Activated CD8-positive, alpha-beta memory T cell treated with anti-CD3 and anti-CD28 coated beads for 24 hours (primary cell): ENCODE results near the gene MFNG.

Source experiments
- DNase-seq: peaks from one replicate; pipeline ENCODE4 v3.0.0-alpha.2; 2020

MFNG gene

DNA sequence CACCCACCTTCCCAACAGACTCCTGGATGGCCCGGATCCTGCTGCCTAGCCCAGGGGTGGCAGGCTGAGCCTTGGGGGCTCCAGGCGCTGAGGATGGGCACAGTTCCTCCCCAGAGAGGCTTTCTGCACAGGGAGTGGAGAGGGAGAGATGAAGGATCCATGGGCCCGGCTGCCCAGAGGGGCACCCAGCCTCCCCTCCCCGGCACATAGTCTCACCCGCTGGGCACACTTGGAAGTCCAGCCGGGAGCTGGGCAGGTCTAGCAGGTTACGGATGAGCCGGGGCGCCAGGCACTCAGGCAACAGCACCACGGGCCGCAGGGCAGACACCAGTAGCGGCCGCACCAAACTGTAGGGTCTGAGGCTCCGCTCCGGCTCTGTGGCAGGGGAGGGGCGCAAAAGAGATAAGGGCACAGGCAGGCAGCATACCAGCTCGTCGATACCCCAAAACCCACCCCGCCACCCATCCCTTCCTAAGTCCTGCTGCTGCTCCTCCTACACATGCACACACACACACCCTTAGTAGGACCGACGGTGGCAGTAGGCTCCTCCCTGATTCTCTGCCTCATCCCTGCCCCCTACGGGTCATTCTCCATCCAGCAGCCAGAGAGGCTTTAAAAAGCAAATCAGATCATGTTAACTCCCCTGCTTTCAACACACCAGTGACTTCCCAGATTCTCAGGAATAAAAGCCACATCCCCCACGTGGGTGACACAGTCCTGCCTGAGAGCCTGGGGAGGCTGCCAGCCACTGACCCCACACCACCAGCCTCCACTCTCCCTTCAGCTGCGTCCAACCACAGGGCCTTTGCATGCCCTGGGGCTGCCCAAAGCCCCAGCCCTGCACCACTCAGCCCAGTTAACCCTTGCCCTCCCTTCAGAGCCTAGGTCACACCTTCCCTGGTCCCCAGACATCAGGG lies 6.5 kb upstream of the MFNG start:
- DNase-seq: peak; percentile 75

GRCh38 chr22:37491559-37492427 lies 5.6 kb upstream of the MFNG start:
- DNase-seq: no peak

- DNase-seq: no peak
These were observed 4.9 kb upstream of the MFNG start for GRCh38 chr22:37491106-37491505.

DNA sequence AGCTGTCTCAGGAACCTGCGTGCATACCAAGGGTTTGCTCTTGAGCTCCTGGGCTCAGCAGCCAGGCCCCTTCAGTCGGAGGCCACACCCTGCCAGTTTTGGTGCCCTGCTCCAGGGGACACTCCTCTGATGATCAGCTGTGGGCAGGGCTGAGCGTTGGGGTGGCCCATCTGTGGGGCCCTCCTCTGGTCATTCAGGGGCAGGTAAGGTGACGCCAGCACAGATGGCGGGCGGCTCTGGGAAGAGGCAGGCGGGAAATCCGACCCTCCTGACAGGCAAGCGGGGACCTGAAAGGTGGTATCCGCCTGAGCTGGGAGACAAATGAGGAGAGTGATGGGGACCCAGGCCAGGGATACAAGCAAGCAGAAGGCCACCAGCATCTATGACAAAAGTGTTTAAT lies 3.8 kb upstream of the MFNG start:
- DNase-seq: no peak

DNA sequence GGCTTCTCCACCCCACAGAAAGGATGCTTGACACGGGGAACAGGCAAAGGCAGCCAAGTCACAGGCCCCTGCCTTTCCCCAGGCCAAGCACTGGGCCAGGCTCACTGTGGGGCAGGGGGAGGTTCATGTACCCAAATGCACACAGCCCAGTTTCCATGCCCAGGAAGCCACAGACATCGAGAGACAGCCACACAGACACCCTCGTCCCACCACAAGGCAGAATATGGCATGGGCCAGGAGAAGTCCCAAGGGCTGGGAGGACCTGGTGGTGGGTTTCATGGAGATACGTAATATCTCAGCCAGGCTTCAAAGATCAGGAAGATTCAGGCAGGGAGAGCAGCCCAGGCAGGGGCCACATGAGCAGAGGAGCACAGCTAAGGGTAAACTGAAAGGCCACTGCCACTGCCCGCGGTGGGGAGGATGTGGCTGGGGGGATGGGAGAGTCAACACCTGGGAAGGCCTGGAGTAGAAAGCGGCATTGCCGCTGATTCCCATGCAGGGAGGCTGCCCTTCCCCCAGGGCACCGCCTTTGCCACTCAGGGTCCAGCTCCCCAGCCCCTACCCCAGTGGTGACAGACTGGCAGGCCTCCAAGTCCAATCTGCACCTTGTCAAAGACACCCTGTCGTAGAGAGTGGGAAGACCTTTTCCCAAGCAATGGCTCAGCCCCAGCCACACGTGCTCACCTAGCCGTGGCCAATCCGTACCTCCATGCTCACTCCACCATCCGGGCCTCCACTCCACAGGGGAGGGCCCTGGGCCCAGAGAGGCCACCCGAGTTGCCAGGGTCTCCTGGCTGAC lies 2.4 kb upstream of the MFNG start:
- DNase-seq: no peak

GRCh38 chr22:37487571-37487970 lies 1.4 kb upstream of the MFNG start:
- DNase-seq: no peak

GRCh38 chr22:37487129-37487528 lies 945 bp upstream of the MFNG start:
- no peak for DNase-seq

DNA sequence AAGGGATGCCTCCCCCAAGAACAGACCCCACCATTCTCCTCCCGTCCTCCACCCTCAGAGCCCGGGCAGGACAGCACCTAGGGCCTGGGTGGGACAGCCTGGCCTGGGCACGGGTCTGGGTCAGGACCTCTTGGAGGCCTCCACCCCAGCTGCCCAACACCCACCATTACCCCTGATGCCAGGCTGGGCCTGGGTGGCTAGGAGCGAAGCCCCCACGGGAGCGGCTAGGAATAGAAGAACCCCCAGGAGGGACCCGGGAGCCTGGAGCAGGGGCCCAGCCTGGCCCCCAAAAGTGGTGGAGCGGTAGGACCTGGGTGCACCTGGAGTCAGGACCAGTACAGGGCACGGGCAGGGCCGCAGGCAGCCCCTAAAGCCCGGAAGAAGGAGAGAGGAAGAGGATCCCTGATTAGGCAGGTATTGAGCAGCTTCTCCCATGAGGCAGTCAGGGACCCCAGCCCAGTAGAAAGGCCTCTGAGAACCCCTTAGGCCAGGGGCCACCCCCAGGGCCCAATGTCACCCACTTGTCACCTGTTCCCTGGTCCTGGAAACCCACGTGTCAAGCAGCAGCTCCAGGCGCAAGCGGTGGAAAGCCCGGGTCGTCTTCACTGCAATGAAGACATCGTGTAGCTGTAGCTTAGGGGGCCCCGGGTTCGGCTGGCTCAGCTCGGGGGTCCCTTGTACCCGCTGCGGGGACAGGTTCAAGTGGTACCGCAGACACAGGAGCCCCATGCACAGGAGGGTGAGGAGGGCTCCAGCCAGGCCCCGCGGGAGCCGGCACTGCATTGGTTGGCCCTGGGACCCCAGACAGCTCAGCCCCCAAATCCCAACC lies 575 bp downstream of the MFNG start:
- DNase-seq: peak; percentile 81

DNA sequence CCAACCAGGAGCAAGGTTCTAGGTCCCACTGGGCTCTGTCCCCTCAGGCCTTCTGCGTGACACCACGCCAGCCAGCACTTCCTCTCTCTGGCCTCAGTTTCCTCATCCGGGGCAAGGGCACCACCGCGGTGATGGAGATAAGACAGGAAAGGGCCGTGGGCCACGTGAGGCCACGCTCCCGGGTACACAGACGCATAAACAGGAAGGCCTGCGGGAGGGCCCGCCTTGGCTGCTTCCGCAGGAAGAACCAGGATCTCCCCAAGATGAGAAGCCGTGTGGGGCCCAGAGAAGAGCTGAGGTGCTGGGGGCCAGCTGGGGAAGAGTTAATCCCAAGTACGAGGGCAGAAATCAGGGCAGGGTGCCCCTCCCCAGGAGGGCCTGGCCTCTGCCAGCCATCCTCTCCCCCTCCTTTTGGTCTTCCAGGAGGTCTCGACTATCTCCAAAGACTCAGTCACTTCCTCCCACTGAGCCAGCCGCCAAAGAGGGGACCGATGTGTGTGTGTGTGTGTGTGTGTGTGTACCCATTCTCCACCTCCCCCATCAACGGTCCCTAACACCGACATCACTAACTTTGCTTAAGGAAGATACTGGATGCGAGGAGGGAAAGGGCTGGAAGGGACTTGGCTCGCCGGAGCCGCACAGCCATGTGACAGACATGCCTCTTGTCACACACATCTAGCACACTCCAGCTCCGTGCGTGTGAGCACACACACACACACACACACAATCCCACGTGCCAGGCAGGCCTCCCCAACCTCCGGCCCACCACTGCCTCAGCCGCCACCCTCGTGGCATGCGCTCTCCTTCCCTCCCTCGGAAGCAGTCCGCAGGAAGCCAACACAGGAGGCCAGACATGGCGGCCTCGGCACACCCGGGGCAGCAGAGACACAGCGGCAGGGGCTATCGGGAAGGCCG lies 1.4 kb downstream of the MFNG start:
- peak; percentile 91 for DNase-seq

GRCh38 chr22:37483050-37483449 lies 3.1 kb downstream of the MFNG start:
- no peak for DNase-seq

- no peak for DNase-seq
These were observed 3.9 kb downstream of the MFNG start for GRCh38 chr22:37482244-37482643.

DNA sequence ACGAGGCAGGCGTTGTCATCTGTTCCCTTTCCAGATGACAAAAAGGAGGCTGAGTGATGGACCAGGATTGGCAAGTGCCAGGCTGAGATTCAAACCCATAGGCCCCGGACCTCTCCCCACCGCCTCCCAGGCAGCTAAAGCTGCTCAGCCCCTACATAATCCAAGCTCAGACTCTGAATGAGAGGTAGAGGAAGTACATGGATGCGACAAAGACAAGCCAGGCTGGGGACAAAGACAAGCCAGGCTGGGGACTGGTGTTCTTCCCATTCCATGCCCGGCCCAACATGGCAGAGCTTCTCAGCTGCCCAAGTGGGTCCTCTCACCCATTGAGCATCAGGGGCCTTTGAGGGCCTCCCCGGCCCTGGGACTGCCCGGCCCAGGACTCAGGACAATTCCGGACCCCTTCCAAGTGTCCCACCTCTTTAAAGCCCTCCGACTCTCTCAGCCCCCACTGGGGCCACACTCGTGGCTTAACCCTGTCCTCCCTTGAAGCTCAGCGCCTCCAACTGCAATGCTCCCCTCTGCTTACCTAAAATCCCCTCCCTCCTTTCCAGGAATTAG lies 4.8 kb downstream of the MFNG start:
- no peak for DNase-seq

DNA sequence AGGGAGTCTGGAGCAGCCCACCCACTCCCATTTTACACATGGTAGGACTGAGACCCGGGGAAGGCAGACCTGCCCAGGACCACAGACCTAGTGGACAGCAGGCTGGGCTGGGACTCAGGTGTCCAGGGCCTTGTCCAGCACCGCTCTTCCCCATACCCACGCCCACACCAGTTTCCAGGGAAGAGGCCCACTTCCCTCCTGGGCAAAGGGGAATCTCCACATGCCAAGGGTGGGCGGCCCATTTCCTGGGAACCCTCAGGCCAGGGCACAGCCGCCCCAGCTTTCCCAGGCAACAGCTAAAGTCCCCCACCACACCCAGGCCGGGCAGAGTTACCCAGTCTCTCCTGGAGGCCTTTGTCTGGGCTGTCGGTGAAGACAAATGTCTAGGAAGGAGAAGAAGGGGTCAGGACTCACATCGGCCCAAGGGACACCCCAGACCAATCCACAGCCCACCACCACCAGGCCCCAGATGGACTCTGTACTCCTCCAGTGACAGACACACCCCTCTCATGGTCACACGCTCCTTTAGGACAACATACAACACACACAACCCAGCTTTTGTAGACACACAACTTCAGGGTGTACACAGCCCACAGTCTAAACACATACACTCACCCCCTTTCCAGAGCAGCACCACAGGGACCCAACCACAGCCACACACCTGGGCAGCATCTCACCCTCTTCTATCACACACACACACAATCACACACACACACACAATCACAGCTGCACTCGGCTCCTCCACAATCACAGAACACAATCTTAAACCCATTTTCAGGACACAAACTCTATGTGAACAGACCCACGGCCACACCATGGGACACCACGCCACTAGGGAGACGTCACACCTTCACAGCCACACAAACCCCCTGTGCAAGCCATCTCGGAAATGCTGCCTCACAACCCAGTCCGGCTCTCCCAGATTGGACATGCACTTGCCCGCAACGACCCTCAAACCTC lies 5.5 kb downstream of the MFNG start:
- DNase-seq: no peak

GRCh38 chr22:37479196-37479595 lies 7.0 kb downstream of the MFNG start:
- no peak for DNase-seq

DNA sequence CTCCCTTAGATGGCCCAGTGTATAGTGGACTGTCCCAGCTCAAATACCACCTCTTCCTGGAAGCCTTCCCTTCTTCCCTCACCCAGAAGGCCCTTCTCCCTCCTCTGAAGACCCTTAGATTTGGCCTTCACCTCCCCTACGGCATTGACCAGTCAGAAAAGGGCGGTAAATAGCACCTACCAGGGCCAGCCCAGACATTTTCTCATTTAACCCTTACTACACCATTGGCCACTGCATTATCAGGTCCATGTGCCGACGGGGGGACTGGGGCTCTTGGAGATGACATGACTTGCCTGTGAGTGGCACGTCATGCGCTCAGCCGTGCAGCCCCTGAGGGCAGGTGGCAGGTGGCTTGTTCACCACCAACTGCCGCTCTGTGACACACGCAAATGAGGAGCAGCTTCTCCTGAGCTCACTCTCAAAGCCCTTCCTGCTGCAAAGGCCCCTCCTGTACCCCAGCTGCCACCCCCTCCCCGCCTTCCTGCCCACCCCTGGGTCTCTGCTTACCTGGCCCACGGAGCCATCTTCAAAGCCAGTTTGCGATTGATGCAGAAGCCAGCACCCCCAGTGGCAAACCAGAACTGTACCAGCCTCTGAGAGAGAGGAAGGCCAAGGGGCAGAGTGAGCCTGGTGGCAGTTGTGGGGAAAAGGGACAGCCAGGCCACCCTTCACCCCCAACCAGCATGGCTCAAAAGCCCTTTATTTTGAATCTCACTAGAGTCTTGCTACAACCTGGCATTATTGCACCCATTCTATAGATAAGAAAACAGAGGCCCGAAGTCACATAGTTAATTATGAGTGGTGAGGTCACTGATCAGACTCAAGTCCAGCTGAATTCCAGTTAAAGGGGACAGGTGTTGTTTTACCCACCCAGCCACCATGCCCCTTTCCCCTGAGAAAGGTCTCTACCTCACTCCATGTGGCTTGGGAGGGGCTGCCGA lies 9.5 kb downstream of the MFNG start:
- DNase-seq: no peak

DNA sequence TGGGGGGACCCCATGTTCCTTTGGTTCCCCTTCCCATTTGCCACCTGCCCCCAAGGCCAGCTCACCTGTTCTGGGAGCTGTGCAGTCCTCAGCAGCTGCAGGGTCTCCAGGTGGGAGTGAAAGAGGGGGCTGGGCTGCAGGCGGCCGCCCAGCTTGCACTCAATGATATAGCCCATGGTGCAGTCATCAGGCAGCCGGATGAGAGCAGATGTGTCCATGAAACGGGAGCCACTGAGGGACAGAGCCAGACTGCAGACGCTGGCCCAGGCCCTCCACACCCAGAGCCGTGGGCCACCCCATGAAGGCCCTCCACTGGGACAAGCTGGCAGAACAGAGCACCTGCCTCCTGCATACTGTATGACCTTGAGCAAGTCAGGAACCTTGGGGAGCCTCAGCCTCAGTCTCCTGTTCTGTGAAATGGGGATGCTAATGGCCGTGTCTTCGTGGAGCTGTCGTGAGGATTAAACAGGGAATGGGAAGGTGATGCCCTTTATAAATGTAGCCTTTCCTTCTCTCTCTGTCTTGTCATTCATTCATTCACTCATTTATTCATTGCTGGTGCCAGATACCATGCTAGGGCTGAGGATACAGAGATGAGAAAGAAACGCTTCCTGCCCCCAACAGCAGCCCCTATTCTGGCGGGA lies 11.6 kb downstream of the MFNG start:
- no peak for DNase-seq

- DNase-seq: no peak
These were observed 12.7 kb downstream of the MFNG start for GRCh38 chr22:37473437-37473946.
